ENCODE results near the gene MTCL3.

The MTCL3 gene

GRCh38 chr6:127486934-127487333, 32.2 kb downstream of the MTCL3 start:
- DNase-seq (ENCODE audit: low read depth): no peak
- no peak overlapping the region for H3K4me3 ChIP-seq (ENCODE audit: low read depth, low read length)
- no peak for TF ChIP-seq CTCF (IDR thresholded peaks at IDR 0.05; ENCODE audit: control insufficient read depth, extremely low read depth, insufficient read depth)

GRCh38 chr6:127484212-127484863, 34.8 kb downstream of the MTCL3 start:
- DNase-seq (ENCODE audit: low read depth): no peak
- TF ChIP-seq CTCF (IDR thresholded peaks at IDR 0.05; ENCODE audit: control insufficient read depth, extremely low read depth, insufficient read depth): no peak
- H3K4me3 ChIP-seq (ENCODE audit: low read depth, low read length): no peak overlapping the region

- no peak overlapping the region for H3K4me3 ChIP-seq (ENCODE audit: low read depth, low read length)
- TF ChIP-seq CTCF (IDR thresholded peaks at IDR 0.05; ENCODE audit: control insufficient read depth, extremely low read depth, insufficient read depth): no peak
- DNase-seq (ENCODE audit: low read depth): no peak
Measured at GRCh38 chr6:127483399-127484055, 35.6 kb downstream of the MTCL3 start.

GRCh38 chr6:127482325-127482724, 36.8 kb downstream of the MTCL3 start:
- H3K4me3 ChIP-seq (ENCODE audit: low read depth, low read length): no peak overlapping the region
- no peak for DNase-seq (ENCODE audit: low read depth)
- TF ChIP-seq CTCF (IDR thresholded peaks at IDR 0.05; ENCODE audit: control insufficient read depth, extremely low read depth, insufficient read depth): no peak

GRCh38 chr6:127481628-127482027, 37.5 kb downstream of the MTCL3 start:
- H3K4me3 ChIP-seq (ENCODE audit: low read depth, low read length): no peak overlapping the region
- no peak for DNase-seq (ENCODE audit: low read depth)
- no peak for TF ChIP-seq CTCF (IDR thresholded peaks at IDR 0.05; ENCODE audit: control insufficient read depth, extremely low read depth, insufficient read depth)

- H3K4me3 ChIP-seq (ENCODE audit: low read depth, low read length): no peak overlapping the region
- TF ChIP-seq CTCF (IDR thresholded peaks at IDR 0.05; ENCODE audit: control insufficient read depth, extremely low read depth, insufficient read depth): no peak
- no peak for DNase-seq (ENCODE audit: low read depth)
Measured at GRCh38 chr6:127481111-127481510, 38.0 kb downstream of the MTCL3 start.

GRCh38 chr6:127477658-127478057, 41.5 kb downstream of the MTCL3 start:
- no peak overlapping the region for H3K4me3 ChIP-seq (ENCODE audit: low read depth, low read length)
- TF ChIP-seq CTCF (IDR thresholded peaks at IDR 0.05; ENCODE audit: control insufficient read depth, extremely low read depth, insufficient read depth): no peak
- DNase-seq (ENCODE audit: low read depth): no peak

Data from LNCaP clone FGC (cell line).